ENCODE measurements around the gene IL13. TPM values are rescaled to one million over a fixed set of nuclear protein-coding genes. Genes with fewer than 3 reads are reported as not detected.

IL13 gene
- total and polyA plus RNA-seq, 10 of the 15 experiments (the other 5 are each of a cell fraction or from before 2014, with no cell fraction given), result 0.06 to 0.40 (median 0.11) TPM; not detected in 6

GRCh38 chr5:132655821-132656773 lies 1.9 kb upstream of the IL13 start (continued):
- no peak for TF ChIP-seq ELK1 (IDR thresholded peaks at IDR 0.05; ENCODE audit: low read depth, low read length)
- no peak for TF ChIP-seq NFIC (IDR thresholded peaks at IDR 0.05; ENCODE audit: low read depth, low read length)
- TF ChIP-seq JUNB (IDR thresholded peaks at IDR 0.05), result no peak
- no peak for TF ChIP-seq IKZF2 (IDR thresholded peaks at IDR 0.05)
- no peak for TF ChIP-seq ZNF274 (IDR thresholded peaks at IDR 0.05; ENCODE audit: insufficient read depth, insufficient read length)

- 58% methylated on average over 12 of the region's 12 CpGs for WGBS (ENCODE audit: insufficient coverage, insufficient replicate concordance, low lambda C conversion rate, missing lambda C conversion rate)
- H3K27ac ChIP-seq (ENCODE audit: control insufficient read depth, insufficient read depth), result no peak overlapping the region
- ChIA-PET CTCF (interaction anchor here (0.6 to 1.5 kb wide), 6 partner anchors 15 to 165 kb away, joined by 3 to 10 read pairs (median 3); no protein-coding TSS in a partner anchor), SMC1A (ENCODE audit: uncharacterized antibody, unreplicated experiment) (interaction anchor here (0.8 to 12.1 kb wide), 8 partner anchors 12 to 164 kb away, joined by 3 to 156 read pairs (median 6); partner anchors contain the start of gene IL4), POLR2A (interaction anchor here (0.6 to 6.1 kb wide), 3 partner anchors 16 to 100 kb away, joined by 3 to 53 read pairs (median 3); no protein-coding TSS in a partner anchor), RAD21 (ENCODE audit: unreplicated experiment) (interaction anchor here (1.1 to 9.2 kb wide), 5 partner anchors 16 to 450 kb away, joined by 3 to 113 read pairs (median 4); no protein-coding TSS in a partner anchor)
- peaks cover 45% of the 10 kb centered on the region for H3K4me1 ChIP-seq (ENCODE audit: control insufficient read depth, insufficient read depth, low read length)
- H3K4me2 ChIP-seq (ENCODE audit: control insufficient read depth, insufficient read depth), result peak overlapping the region; percentile 75
- TF ChIP-seq MTA2 (IDR thresholded peaks at IDR 0.05; ENCODE audit: low read depth), result peak; percentile 5; the same call in 1 of the 2 replicates
- TF ChIP-seq SPI1 (IDR thresholded peaks at IDR 0.05; ENCODE audit: borderline replicate concordance, insufficient read depth, low read depth, low read length), result peak; percentile 38; the same call in 1 of the 2 replicates
- TF ChIP-seq REST (IDR thresholded peaks at IDR 0.05; ENCODE audit: low read depth, low read length), result no peak
- TF ChIP-seq SMAD5 (IDR thresholded peaks at IDR 0.05; ENCODE audit: low read depth), result no peak
- TF ChIP-seq MLLT1 (IDR thresholded peaks at IDR 0.05), result 0 out of 2 replicates have a peak, but pooled peaks have one; percentile 36
- TF ChIP-seq SREBF2 (IDR thresholded peaks at IDR 0.05; ENCODE audit: low read length), result no peak
- no peak for TF ChIP-seq SIN3A (IDR thresholded peaks at IDR 0.05; ENCODE audit: low read depth, low read length)
- peak; percentile 60; the same call in 1 of the 2 replicates for TF ChIP-seq HDGF (IDR thresholded peaks at IDR 0.05)
- peak in 1 of 2 experiments; percentile 42; a peak in 1 of 4 replicates for TF ChIP-seq IKZF2 (IDR thresholded peaks at IDR 0.05)
- ATAC-seq, result peak; percentile 5; the same call in 1 of the 3 replicates
- H3K27me3 ChIP-seq (replicated peaks in 1 of 2; ENCODE audit: control insufficient read depth in 2 of 2, insufficient read depth in 2 of 2, low read length in 1 of 2), result no peaks in the 10 kb centered on the region
- 0 out of 2 replicates have a peak overlapping the region, but pooled peaks have one; percentile 47 for H3K4me3 ChIP-seq
- no peak for DNase-seq (ENCODE audit: low read depth, low spot score)
- no peaks in the 10 kb centered on the region for H3K79me2 ChIP-seq (ENCODE audit: control insufficient read depth, insufficient read depth, low read length)
- intact Hi-C loops (cut with micrococcal nuclease; ENCODE audit: unreplicated experiment) (no loop called here), in situ Hi-C loops (cut with MboI) (no loop called here)
- no peaks in the 10 kb centered on the region for H3K36me3 ChIP-seq (ENCODE audit: control insufficient read depth in 2 of 2, insufficient read depth in 2 of 2, low read length in 1 of 2)
- H3K9me3 ChIP-seq (replicated peaks; ENCODE audit: control insufficient read depth, insufficient read depth, low read length), result no peaks in the 10 kb centered on the region
- BruUV-seq (replicated peaks), result no TSS peak
- H4K20me1 ChIP-seq (ENCODE audit: control insufficient read depth, insufficient read depth), result no peaks in the 10 kb centered on the region
- no peak for FAIRE-seq
- peak overlapping the region; percentile 16; the same call in 1 of the 2 replicates for H2AFZ ChIP-seq (ENCODE audit: control insufficient read depth, low read depth, low read length)
- no peak overlapping the region for H3K9ac ChIP-seq (ENCODE audit: control insufficient read depth, insufficient read depth, low read length)
Measured at GRCh38 chr5:132656774-132657355, 1.1 kb upstream of the IL13 start.

All from GM12878 (cell line).